Kidney (tissue), 14 donors: ENCODE measurements around the gene CDCP2. TPM values are rescaled to one million over a fixed set of nuclear protein-coding genes. Genes with fewer than 3 reads are reported as not detected.

Experiments
- DNase-seq, 5 donors: peaks; one replicate each; pipeline ENCODE4 v3.0.0-alpha.2; 2013 to 2020
- FAIRE-seq: peaks from 2 replicates; lab custom pipeline; 2012; peaks lifted over from hg19 to GRCh38; lab: Jason Lieb, UNC
- H3K27ac ChIP-seq, 2 donors: one replicate each; pipeline ENCODE4 v1.7.0; 2013; ENCODE audit warnings: low read depth in 2 of 2, low read length in 2 of 2, inconsistent platforms in 1 of 2
- H3K27me3 ChIP-seq: one replicate; pipeline ENCODE4 v1.7.1; 2013; ENCODE audit warnings: low read length, inconsistent platforms; ENCODE audit not compliant: control insufficient read depth, insufficient read depth
- H3K36me3 ChIP-seq, 3 donors: one replicate each; pipeline versions ENCODE4 v1.7.0 to v1.7.1; 2013; ENCODE audit warnings: low read length in 3 of 3, control low read depth in 1 of 3, inconsistent platforms in 1 of 3; ENCODE audit not compliant: insufficient read depth in 3 of 3, control insufficient read depth in 2 of 3
- H3K4me1 ChIP-seq, 3 donors: one replicate each; pipeline versions ENCODE4 v1.7.0 to v1.7.1; 2013; ENCODE audit warnings: low read length in 3 of 3, inconsistent platforms in 1 of 3, low read depth in 1 of 3; ENCODE audit not compliant: control insufficient read depth in 2 of 3, insufficient read depth in 2 of 3
- H3K4me3 ChIP-seq, 3 donors: one replicate each; pipeline versions ENCODE4 v1.7.0 to v1.8.1; 2013; ENCODE audit warnings: low read length in 3 of 3, control low read depth in 1 of 3, inconsistent platforms in 1 of 3
- H3K9ac ChIP-seq, 3 donors: one replicate each; pipeline versions ENCODE4 v1.7.0 to v1.7.1; 2013; ENCODE audit warnings: low read length in 3 of 3, control low read depth in 1 of 3, inconsistent platforms in 1 of 3
- H3K9me3 ChIP-seq, 3 donors: one replicate each; pipeline versions ENCODE4 v1.7.0 to v1.7.1; 2013; ENCODE audit warnings: low read length in 3 of 3, control low read depth in 1 of 3, inconsistent platforms in 1 of 3; ENCODE audit not compliant: control insufficient read depth in 2 of 3, insufficient read depth in 1 of 3
- CTCF ChIP-seq: IDR thresholded peaks from 3 replicates; pipeline ENCODE4 v1.5.1; 2012; ENCODE audit warnings: mild to moderate bottlenecking, moderate library complexity, borderline replicate concordance; ENCODE audit not compliant: insufficient read depth; ENCODE audit errors: extremely low read depth
- intact Hi-C: fragments of 100-400 bp; cut with DNase I; formaldehyde crosslinking; loops from one replicate; pipeline ENCODE4 v1.11.1; 2022
- polyA plus RNA-seq: library from polyadenylated mRNA; stranded (reverse); fragments of 350-450 nt; fragmentation: Illumina TruSeq; extraction: RNeasy Lipid Tissue Mini Kit (QIAGEN cat#74804); gene quantifications from one replicate; pipeline ENCODE4 v1.2.3, GENCODE V29; 2014; ENCODE audit warnings: low read depth, low replicate concordance; ENCODE audit not compliant: insufficient read depth
- total RNA-seq: library from RNA; stranded (reverse); fragmentation: NEBNext Ultra II Directional; extraction: Animal tissue kit (Norgen Biotek cat#: 25700); gene quantifications from one replicate; pipeline ENCODE4 v1.2.1, GENCODE V29; 2021
- donor health status: control.
- donor health status: control.
- donor health status: control.
- donor health status: control.
- donor health status: control.
- donor health status: DM: yes; HTN: yes; CAD: no.
- donor health status: Normal renal cell carcinoma (clear cell type).

CDCP2 gene
- total and polyA plus RNA-seq, 2 donors from 2014 or later = 0.54 TPM; not detected in 1

DNA sequence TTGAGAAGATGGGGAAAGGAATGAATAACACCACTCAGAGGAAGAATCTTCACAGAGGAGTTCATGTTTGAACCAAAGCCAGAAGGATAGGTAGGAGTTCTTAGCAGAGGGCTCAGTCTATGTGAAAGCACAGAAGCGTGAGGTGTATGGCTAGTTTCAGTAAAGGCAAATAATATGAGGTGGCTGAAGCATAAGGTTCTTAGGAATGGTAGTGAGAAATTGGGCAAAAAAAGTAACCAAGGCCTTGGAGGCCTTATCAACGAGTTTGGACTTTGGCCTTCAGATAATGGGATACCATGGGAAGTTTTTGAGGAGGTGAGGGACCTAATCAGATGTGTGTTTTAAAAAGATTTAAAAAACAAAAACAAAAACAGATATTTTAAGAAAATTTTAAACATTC, 52.3 kb downstream of the CDCP2 start:
- Histone ChIP-seq H3K9ac (no peak overlapping the region), H3K27me3 (no peaks in the 10 kb centered on the region), H3K27ac (no peak overlapping the region), H3K4me3 (no peak overlapping the region), H3K4me1 (peaks cover 0 to 6% (median 2%) of the 10 kb centered on the region in 3 donors), H3K9me3 (no peaks in the 10 kb centered on the region), H3K36me3 (peaks cover 0 to 3% (median 2%) of the 10 kb centered on the region in 3 donors)
- DNase-seq = no peak
- intact Hi-C loops = no loop called here
- TF ChIP-seq CTCF = no peak
- no peak for FAIRE-seq

DNA sequence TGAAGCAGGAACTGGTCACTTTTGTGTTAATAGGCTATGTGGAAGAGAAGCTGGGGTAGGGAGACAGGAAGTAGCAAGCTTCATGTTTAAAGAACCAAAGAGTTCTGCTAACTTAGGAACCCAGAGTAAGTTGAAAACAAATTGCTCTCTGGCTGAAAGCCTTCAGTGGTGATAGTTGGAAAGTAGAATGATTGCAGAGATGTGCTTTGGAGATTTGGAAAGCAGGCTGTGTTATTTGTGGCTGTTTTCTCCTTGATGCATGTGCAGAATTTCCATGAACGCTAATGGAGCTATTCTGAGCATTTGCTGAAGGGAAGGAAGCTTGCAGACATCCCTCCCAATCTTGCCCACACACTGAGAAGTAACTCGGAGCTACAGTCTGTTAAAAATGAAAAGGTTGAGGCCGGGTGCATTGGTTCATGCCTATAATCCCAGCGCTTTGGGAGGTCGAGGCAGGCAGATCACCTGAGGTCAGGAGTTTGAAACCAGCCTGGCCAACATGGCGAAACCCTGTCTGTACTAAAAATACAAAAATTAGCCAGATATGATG, 53.7 kb downstream of the CDCP2 start:
- FAIRE-seq = no peak

DNA sequence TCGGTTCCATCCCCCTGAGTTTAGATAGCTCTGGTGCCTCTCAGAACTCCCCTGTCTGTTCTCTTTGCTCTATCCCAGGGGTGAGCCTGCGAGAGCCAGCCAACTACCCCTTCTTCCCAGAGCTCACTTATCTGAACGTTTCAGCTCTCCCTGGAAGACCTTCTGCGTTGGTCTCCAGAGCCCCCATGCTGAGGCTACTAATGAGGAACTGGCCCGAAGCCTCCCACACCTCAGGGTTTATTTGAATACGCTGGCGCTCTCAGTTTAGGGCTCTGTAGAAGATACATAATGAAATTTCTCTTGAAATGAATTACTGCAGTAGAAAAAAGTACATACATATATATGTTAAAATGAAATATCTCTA, 55.9 kb downstream of the CDCP2 start:
- FAIRE-seq = no peak
- intact Hi-C loops = no loop called here
- peaks cover 0 to 3% (median 2%) of the 10 kb centered on the region in 3 donors for H3K36me3 ChIP-seq
- H3K9ac ChIP-seq = no peak overlapping the region
- no peak for TF ChIP-seq CTCF
- H3K4me1 ChIP-seq = peaks cover 0 to 9% (median 2%) of the 10 kb centered on the region in 3 donors
- H3K27me3 ChIP-seq = no peaks in the 10 kb centered on the region
- no peak for DNase-seq
- H3K4me3 ChIP-seq = no peak overlapping the region
- no peaks in the 10 kb centered on the region for H3K9me3 ChIP-seq
- H3K27ac ChIP-seq = no peak overlapping the region

More for the DNA sequence above, 53.7 kb downstream of the CDCP2 start:
- H3K4me1 ChIP-seq = peaks cover 0 to 9% (median 2%) of the 10 kb centered on the region in 3 donors
- DNase-seq = no peak
- H3K9ac ChIP-seq = no peak overlapping the region
- TF ChIP-seq CTCF = no peak
- intact Hi-C loops = no loop called here
- H3K27ac ChIP-seq = no peak overlapping the region
- peaks cover 0 to 3% (median 2%) of the 10 kb centered on the region in 3 donors for H3K36me3 ChIP-seq
- H3K4me3 ChIP-seq = no peak overlapping the region
- no peaks in the 10 kb centered on the region for H3K9me3 ChIP-seq
- H3K27me3 ChIP-seq = no peaks in the 10 kb centered on the region
